ENCODE results near the gene CARM1.
"Not testable (repeated sequence)": the region's sequence is repeated elsewhere in the genome, so short reads cannot be mapped to it uniquely, and the experiment has no call there.

The CARM1 gene

GRCh38 chr19:10870955-10871603 is at the start of gene CARM1:
Gene CARM1, plus strand, starts transcription at chr19:10871553. Its CDS starts 150 bp downstream, at chr19:10871703.
- peak; percentile 95 to 99 (median 98) for DNase-seq (ENCODE audit: low read depth in 4 of 4, low spot score in 1 of 4)

DNA sequence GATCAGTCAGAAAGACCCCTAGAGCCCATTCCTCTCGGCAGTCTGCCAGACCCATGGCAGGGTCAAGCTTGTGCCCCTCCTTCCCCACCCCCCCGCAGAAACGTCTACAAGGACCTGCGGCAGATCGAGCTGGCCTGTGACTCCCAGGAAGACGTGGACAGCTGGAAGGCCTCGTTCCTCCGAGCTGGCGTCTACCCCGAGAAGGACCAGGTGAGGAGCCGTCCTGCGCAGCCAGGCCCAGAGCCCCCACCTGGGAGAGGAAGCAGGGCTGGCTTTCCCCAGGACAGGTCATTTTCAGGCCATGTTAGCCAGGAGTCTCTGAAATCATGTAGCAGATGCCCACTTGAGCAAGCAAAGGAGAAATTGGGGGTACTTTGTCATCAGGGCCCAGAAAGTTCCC is 47.7 kb upstream of the CARM1 start:
- DNase-seq (ENCODE audit: low read depth in 4 of 4, low spot score in 1 of 4), result no peak

DNA sequence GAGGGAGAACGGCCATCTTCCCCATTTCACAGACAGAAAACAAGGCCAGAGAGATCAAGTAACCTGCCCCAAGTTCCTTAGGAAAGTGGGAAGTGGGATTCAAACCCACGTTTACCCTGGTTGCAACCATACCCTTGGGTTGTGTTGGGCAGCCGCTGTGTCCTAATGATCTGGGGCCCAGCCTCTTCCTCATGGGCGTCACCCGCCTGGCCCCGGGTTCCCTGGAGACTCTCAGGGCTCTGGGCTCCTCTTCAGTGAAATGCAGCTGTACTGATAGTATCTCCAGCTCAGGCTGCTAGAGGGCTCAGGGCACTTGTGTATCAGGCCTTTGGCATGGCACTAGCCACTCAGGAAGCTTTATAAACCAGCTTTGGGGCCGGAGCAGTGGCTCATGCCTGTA is 45.1 kb upstream of the CARM1 start:
- no peak for DNase-seq (ENCODE audit: low read depth in 4 of 4, low spot score in 1 of 4)

DNA sequence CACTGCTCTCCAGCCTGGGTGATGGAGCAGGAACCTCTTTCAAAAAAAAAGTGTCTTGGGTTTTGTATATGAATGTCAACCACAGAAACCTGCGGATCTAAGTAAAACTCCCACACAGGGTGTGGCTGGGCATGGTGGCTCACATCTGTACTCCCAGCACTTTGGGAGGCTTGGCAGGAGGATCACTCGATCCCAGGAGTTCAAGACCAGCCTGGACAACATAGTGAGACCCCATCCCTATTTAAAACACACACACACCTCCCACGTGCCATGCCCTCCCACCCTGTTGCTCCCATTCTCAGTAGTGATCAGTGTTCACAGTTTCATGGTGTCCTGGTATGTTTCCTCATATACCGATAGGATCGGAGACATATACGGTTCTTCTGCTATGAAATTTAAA is 44.5 kb upstream of the CARM1 start:
- DNase-seq (ENCODE audit: low read depth in 4 of 4, low spot score in 1 of 4), result no peak

- no peak for DNase-seq (ENCODE audit: low read depth in 4 of 4, low spot score in 1 of 4)
Observed at GRCh38 chr19:10828981-10829821, 42.2 kb upstream of the CARM1 start.

DNA sequence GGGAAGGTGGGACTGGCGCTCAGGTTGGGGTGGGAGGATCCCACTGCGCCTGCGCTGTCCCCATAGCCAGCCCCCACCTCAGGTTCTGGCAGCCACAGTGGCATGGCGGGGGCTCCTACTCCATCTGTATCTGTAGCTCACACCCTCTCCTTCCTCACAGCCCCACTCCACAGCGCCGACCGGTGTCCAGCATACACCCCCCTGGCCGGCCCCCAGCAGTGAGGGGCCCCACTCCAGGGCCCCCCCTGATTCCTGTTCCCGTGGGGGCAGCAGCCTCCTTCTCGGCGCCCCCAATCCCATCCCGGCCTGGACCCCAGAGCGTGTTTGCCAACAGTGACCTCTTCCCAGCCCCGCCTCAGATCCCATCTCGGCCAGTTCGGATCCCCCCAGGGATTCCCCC is 41.4 kb upstream of the CARM1 start:
- DNase-seq (ENCODE audit: low read depth in 4 of 4, low spot score in 1 of 4), result no peak

DNA sequence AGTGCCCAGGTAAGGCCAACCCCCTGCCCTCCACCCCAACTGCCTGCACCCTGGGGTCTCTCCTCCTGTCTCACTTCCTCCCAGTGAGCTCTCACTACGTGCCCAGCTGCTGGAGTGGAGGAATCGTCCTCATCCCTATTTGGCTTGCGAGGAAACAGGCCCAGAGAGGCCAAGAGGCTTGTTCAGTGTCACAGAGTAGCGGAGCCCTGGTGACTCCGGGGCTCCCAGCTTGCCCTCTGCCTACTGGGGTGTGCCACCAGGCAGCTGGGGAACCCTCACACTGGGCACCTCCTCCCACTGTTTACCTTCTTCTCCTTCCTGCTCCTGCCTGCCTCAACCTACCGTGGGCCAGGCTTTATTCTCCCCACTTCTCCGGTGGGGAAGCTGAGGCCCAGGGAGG is 41.0 kb upstream of the CARM1 start:
- DNase-seq (ENCODE audit: low read depth in 4 of 4, low spot score in 1 of 4), result no peak

- no peak for DNase-seq (ENCODE audit: low read depth in 4 of 4, low spot score in 1 of 4)
Observed at GRCh38 chr19:10830931-10831779, 40.2 kb upstream of the CARM1 start.

- DNase-seq (ENCODE audit: low read depth in 4 of 4, low spot score in 1 of 4), result no peak
Observed at GRCh38 chr19:10831987-10832938, 39.1 kb upstream of the CARM1 start.

DNA sequence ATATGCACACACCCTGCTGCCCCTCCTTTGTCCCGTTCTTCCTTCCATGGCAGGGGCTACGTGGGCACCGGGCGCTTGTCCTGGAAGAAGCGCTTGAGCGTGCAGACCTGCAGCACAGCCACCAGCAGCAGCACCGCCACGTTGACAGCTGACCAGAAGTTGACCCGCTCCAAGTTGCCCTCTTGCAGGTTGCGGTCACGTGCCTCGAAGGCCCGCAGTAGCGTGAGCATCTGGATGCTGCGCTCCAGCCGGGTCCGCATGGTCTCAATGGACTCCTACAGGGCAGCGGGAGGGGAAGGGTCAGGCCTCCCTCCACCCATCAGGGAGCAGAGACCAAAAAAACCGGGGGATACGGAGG is 38.4 kb upstream of the CARM1 start:
- DNase-seq (ENCODE audit: low read depth in 4 of 4, low spot score in 1 of 4), result no peak

- no peak for DNase-seq (ENCODE audit: low read depth in 4 of 4, low spot score in 1 of 4)
Observed at GRCh38 chr19:10835089-10835753, 36.1 kb upstream of the CARM1 start.

GRCh38 chr19:10835754-10836478 is 35.4 kb upstream of the CARM1 start, which contains the start of gene TMED1:
Gene TMED1, minus strand, starts transcription at chr19:10836212. Its CDS starts 21 bp downstream, at chr19:10836191.
- peak; percentile 87 to 98 (median 94) for DNase-seq (ENCODE audit: low read depth in 4 of 4, low spot score in 1 of 4)

GRCh38 chr19:10836479-10837330 is 34.6 kb upstream of the CARM1 start:
- peak; percentile 54 to 78 (median 67) for DNase-seq (ENCODE audit: low read depth in 4 of 4, low spot score in 1 of 4)

GRCh38 chr19:10837649-10838048 is 33.7 kb upstream of the CARM1 start:
- not testable (repeated sequence) for DNase-seq (ENCODE audit: low read depth in 4 of 4, low spot score in 1 of 4)

DNA sequence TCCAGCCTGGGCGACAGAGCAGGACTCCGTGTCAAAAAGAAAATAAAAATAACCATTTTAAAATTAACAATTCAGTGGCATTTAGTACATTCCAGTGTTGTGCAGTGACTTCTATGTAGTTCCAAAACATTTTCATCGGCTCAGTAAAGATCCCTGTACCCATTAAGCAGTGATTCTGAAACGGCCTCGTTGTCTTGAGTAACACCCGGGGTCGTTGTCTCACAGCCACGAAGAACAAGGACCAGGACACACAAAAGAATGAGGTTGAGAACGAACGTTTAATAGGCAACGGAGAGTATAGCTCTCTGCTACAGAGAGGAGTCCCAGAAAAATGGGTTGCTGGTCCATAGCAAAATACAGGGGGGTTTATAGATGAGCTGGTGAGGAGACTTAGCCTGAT is 33.0 kb upstream of the CARM1 start:
- no peak for DNase-seq (ENCODE audit: low read depth in 4 of 4, low spot score in 1 of 4)

- DNase-seq (ENCODE audit: low read depth in 4 of 4, low spot score in 1 of 4), result no peak
Observed at GRCh38 chr19:10839114-10840050, 32.0 kb upstream of the CARM1 start.

DNA sequence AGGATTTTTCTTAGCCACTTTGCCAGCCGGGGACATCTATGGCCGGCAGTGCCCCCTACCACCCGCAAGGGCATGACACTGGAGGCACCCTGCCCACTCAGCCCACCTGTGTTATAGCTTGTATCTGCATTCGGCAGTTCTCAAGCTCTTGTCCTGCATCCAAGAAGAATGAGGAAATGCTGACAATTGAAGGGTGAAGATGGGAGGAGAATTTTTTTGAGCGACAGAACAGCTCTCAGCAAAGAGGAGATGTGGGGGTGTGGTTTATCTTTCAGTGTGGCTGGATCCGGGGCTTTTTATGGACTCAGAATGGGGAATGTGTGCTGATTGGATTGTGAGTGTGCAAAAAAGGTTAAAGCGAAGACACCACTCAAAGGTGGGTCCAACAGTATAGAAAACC is 28.6 kb upstream of the CARM1 start:
- no peak for DNase-seq (ENCODE audit: low read depth in 4 of 4, low spot score in 1 of 4)

All from stimulated activated CD4-positive, alpha-beta T cell treated with anti-CD3 and anti-CD28 coated beads, Interleukin-1b, Interleukin-23, amount 100 ng/mL, for 24 hours (primary cell).